HepG2 (cell line): ENCODE data around the gene S100A11. TPM values are rescaled to one million over a fixed set of nuclear protein-coding genes. Genes with fewer than 3 reads are reported as not detected.

Experiments
- CSRNP1 ChIP-seq: sonication (generic); formaldehyde crosslinking; IDR thresholded peaks from 2 replicates; pipeline ENCODE4 v1.8.1; 2023; ENCODE audit warnings: mild to moderate bottlenecking, missing genetic modification reagents
- GABPA ChIP-seq, 2 experiments: IDR thresholded peaks; 2 replicates each; pipeline ENCODE4 v1.6.1; 2011 to 2016; ENCODE audit warnings: low read depth in 2 of 2, low read length in 1 of 2, missing biosample characterization in 1 of 2, missing genetic modification characterization in 1 of 2
- GATAD2A ChIP-seq: IDR thresholded peaks from 2 replicates; pipeline ENCODE4 v1.6.1; 2016
- HMGXB3 ChIP-seq: sonication (generic); formaldehyde crosslinking; IDR thresholded peaks from 2 replicates; pipeline ENCODE4 v1.4.0; 2020; ENCODE audit warnings: missing genetic modification reagents, borderline replicate concordance
- UBTF ChIP-seq: sonication (generic); formaldehyde crosslinking; IDR thresholded peaks from 2 replicates; pipeline ENCODE4 v1.4.0; 2020; ENCODE audit warnings: mild to moderate bottlenecking, missing genetic modification reagents
- ZNF12 ChIP-seq: sonication (generic); formaldehyde crosslinking; IDR thresholded peaks from 2 replicates; pipeline ENCODE4 v1.5.0; 2020; ENCODE audit warnings: missing genetic modification reagents
- ZNF124 ChIP-seq: sonication (generic); formaldehyde crosslinking; IDR thresholded peaks from 2 replicates; pipeline ENCODE4 v1.4.0; 2020; ENCODE audit warnings: missing genetic modification reagents
- ZNF276 ChIP-seq: sonication (generic); formaldehyde crosslinking; IDR thresholded peaks from 2 replicates; pipeline ENCODE4 v1.4.0; 2020; ENCODE audit warnings: mild to moderate bottlenecking, low read depth, missing genetic modification reagents
- ZNF652 ChIP-seq: IDR thresholded peaks from 2 replicates; pipeline ENCODE4 v1.6.1; 2016; ENCODE audit warnings: low read depth, borderline replicate concordance
- ZNF761 ChIP-seq: sonication (generic); formaldehyde crosslinking; conservative IDR thresholded peaks from 2 replicates; pipeline ENCODE4 v1.4.0; 2020; ENCODE audit warnings: mild to moderate bottlenecking, missing genetic modification reagents
- polyA plus RNA-seq, 8 experiments: library from polyadenylated mRNA; depleted of rRNA in 3 of 8; stranded (reverse) in 7 of 8; unstranded in 1 of 8; fragments of >200 nt; fragmentation: Illumina TruSeq in 4 of 8; extraction: Trizol in 4 of 8; gene quantifications; 2 replicates each; pipeline versions ENCODE4 v1.2.1 to v1.2.3, GENCODE V29; 2011 to 2016; ENCODE audit warnings: low read depth in 4 of 8, missing spikeins in 1 of 8, mixed read lengths in 1 of 8; ENCODE audit not compliant: insufficient read depth in 1 of 8
- total RNA-seq, 5 experiments: library from RNA; depleted of rRNA; stranded (reverse); fragments of >200 nt; fragmentation: Illumina TruSeq; extraction: Trizol; gene quantifications; 2 replicates each; pipeline ENCODE4 v1.2.3, GENCODE V29; 2016; ENCODE audit warnings: low read depth in 1 of 5
- TF ChIP-seq, protein P1 (sequence below): sonication (generic); formaldehyde crosslinking; IDR thresholded peaks from 2 replicates; pipeline ENCODE4 v1.4.0; 2020; ENCODE audit warnings: missing genetic modification reagents
- TF ChIP-seq, protein P2 (sequence below): sonication (generic); formaldehyde crosslinking; IDR thresholded peaks from 2 replicates; pipeline ENCODE4 v1.5.1; 2020; ENCODE audit warnings: missing genetic modification reagents, mild to moderate bottlenecking, borderline replicate concordance

Gene S100A11
- total and polyA plus RNA-seq, 2 of the 13 experiments (the other 11 are each of a cell fraction or from before 2014, with no cell fraction given) = 6.6 to 34.4 TPM

GRCh38 chr1:152047730-152048415 lies 11.1 kb upstream of the S100A11 start (continued):
- TF ChIP-seq ZNF276 (CRISPR knock-in tag) = no peak
- TF ChIP-seq GABPA (IDR thresholded peaks at IDR 0.05; ENCODE audit: low read depth, low read length) = peak; percentile 46; the same call in 1 of the 2 replicates
- TF ChIP-seq GABPA (CRISPR knock-in tag; IDR thresholded peaks at IDR 0.05; ENCODE audit: low read depth) = peak; percentile 86
- TF ChIP-seq, protein P1, sequence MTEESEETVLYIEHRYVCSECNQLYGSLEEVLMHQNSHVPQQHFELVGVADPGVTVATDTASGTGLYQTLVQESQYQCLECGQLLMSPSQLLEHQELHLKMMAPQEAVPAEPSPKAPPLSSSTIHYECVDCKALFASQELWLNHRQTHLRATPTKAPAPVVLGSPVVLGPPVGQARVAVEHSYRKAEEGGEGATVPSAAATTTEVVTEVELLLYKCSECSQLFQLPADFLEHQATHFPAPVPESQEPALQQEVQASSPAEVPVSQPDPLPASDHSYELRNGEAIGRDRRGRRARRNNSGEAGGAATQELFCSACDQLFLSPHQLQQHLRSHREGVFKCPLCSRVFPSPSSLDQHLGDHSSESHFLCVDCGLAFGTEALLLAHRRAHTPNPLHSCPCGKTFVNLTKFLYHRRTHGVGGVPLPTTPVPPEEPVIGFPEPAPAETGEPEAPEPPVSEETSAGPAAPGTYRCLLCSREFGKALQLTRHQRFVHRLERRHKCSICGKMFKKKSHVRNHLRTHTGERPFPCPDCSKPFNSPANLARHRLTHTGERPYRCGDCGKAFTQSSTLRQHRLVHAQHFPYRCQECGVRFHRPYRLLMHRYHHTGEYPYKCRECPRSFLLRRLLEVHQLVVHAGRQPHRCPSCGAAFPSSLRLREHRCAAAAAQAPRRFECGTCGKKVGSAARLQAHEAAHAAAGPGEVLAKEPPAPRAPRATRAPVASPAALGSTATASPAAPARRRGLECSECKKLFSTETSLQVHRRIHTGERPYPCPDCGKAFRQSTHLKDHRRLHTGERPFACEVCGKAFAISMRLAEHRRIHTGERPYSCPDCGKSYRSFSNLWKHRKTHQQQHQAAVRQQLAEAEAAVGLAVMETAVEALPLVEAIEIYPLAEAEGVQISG (CRISPR knock-in tag) = peak; percentile 65
- TF ChIP-seq ZNF761 (CRISPR knock-in tag) = 0 out of 2 replicates have a peak, but pooled peaks have one; percentile 64
- TF ChIP-seq ZNF12 (CRISPR knock-in tag) = peak; percentile 46; the same call in 1 of the 2 replicates
- TF ChIP-seq, protein P2, sequence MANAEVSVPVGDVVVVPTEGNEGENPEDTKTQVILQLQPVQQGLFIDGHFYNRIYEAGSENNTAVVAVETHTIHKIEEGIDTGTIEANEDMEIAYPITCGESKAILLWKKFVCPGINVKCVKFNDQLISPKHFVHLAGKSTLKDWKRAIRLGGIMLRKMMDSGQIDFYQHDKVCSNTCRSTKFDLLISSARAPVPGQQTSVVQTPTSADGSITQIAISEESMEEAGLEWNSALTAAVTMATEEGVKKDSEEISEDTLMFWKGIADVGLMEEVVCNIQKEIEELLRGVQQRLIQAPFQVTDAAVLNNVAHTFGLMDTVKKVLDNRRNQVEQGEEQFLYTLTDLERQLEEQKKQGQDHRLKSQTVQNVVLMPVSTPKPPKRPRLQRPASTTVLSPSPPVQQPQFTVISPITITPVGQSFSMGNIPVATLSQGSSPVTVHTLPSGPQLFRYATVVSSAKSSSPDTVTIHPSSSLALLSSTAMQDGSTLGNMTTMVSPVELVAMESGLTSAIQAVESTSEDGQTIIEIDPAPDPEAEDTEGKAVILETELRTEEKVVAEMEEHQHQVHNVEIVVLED (CRISPR knock-in tag) = no peak
- 0 out of 2 replicates have a peak, but pooled peaks have one; percentile 24 for TF ChIP-seq ZNF124 (CRISPR knock-in tag)
- no peak; the same call in 1 of the 2 replicates for TF ChIP-seq HMGXB3
- peak; percentile 45; the same call in 1 of the 2 replicates for TF ChIP-seq GATAD2A (CRISPR knock-in tag)
- TF ChIP-seq ZNF652 (CRISPR knock-in tag) = no peak
- peak; percentile 28; the same call in 1 of the 2 replicates for TF ChIP-seq UBTF (CRISPR knock-in tag)
- TF ChIP-seq CSRNP1 (CRISPR knock-in tag) = peak; percentile 75; the same call in 1 of the 2 replicates
